NCI-H1694 treated with DMSO at 0.1 percent for 48 hours (cell line): ENCODE measurements around the gene OXER1.

ENCODE experiments used
- DNase-seq: peaks from one replicate; lab custom pipeline; 2025; lab: John Stamatoyannopoulos, UW

The OXER1 gene, protein sequence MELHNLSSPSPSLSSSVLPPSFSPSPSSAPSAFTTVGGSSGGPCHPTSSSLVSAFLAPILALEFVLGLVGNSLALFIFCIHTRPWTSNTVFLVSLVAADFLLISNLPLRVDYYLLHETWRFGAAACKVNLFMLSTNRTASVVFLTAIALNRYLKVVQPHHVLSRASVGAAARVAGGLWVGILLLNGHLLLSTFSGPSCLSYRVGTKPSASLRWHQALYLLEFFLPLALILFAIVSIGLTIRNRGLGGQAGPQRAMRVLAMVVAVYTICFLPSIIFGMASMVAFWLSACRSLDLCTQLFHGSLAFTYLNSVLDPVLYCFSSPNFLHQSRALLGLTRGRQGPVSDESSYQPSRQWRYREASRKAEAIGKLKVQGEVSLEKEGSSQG

DNA sequence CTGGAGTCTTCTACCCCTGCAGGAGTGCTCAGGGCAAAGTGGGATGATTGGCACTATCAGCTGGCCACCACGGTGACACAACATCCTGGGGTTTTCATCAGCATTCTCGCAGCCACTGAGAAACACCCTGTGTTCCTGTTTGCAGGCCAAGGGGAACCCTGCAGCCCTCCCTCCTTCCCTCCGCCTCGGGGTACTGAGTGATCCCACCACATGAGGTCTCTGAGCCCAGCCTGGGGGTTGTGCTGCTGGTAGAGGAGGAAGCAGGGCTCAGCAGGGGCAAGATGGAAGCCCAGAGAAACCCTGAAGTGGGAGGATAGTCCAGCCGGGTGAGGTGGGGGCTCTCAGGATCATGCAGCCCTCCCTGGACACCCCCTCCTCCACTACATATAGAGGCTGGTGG, at the start of gene OXER1:
Gene OXER1 (minus strand): TSS at position 40 of the 400 bp plus-strand sequence. CDS start 73 bp downstream, outside the sequence.
- no peak for DNase-seq

DNA sequence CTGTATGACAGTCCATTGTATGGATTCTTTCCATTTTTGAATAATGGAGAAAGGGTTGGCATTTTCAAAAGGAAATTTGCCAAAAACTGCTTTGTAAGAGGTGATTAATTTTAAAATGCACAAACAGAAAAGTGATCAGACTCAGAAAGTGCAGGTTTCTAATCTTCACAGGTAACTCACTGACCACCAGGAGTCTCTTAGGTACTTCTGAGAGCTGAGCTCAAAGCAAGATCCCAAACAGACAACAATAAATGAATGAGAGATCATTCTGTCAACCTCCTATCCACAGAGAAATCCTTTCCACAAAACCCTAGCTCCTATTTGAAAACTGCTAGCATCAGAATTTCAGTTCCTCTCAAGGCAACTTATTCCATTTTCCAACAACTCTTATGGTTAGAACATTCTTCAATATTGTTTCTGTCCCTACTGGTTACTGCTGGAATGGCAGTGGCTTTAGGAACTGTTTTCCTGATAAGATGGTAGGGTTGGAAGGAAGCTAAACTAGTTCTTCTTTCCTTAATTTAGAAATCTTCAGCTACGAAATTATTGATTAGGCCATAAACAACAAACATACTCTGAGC, 49.1 kb upstream of the OXER1 start:
- peak; percentile 22 for DNase-seq

DNA sequence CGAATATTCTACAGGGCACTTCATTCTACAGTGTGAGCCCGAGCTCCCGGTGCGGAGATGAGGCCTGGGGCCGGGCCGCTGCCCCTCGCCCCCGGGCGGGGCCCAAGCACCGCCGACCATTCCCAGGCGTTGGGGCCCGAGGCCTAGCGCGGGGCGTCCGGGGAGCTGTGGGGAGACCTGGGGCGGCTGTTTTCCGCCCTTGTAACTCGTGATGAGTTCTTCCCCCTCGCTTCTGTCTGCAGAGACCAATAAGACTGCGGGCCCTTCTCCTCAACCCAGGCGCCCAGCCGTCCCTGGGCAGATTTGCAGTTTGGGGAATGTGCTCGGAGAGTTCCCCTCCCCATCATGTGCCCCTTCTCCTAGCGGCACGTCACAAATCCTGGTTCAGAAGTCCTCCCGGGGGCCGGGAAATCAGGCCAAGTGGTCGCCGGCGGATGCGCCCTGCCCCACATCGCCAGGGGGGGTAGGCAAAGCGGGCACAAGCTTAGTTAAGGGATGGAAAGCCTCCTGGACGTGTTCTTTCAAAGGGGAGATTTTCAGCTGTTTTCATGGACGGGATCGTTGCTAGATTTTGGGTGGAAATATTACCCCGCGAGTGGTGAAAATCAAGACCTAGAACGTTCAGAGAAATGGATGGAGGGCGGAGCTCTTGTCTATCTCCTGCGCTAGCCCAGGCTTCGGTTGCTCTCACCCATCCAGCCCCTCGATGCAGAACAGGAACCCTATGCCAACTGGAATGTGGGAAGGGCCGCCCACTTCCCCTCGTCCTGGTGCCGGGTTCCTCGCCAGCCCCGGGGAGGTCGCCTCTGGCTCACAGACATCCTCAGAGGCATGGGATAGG, 47.3 kb upstream of the OXER1 start:
- peak; percentile 58 for DNase-seq

DNA sequence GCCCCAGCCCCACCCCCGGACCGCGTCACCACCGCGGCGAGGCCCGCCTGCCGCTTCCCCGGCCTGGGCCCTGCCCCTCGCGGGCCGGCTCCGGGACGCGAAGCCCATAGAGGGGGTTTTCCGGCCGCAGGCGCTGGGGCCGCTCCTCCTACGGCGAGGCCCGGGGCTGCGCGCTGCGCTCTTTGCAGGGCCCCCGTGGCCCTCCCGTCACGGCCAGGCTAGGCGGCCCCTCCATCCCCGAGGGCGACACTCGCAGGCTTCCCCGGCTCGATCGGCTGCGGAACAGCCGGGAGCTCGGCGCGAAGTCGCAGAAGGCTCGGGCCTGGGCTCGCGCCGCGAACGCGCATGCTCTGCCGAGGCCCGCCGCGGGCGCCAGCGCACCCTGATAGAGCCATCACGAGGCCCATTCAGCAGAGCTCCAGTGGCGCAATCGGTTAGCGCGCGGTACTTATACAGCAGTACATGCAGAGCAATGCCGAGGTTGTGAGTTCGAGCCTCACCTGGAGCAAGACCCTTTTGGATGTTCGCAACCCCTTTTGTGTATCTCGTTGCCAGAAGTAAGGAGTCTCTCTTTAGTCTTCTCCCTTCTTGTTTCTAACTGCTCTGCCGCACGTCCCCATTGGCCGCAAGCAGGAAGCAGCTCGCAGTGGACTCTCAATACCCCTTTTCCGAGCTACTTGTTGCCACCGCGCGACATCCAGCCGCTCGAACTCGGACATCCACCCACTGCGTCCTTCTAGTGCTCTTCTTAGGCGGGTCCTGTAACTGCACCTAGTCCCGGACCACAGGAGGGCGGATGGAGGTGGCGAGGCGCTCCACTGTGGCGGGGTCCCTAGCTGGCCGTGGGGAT, 46.4 kb upstream of the OXER1 start:
- peak; percentile 94 for DNase-seq

DNA sequence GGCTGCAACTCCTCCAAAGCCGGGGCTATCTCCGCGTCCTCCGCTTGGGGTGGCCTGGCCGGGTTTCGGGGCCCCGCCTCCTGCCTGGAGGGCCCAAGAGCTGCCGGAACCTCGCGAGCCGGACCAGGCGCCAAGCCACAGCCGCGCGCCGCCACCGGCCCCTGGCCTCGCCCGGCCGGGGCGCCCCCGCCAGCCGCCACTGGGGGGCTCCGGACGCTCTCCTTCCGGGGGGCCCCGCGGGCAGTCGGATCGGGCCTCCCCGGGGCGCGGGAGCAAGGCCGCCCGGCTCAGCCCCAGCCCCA, 45.8 kb upstream of the OXER1 start:
- no peak for DNase-seq

DNA sequence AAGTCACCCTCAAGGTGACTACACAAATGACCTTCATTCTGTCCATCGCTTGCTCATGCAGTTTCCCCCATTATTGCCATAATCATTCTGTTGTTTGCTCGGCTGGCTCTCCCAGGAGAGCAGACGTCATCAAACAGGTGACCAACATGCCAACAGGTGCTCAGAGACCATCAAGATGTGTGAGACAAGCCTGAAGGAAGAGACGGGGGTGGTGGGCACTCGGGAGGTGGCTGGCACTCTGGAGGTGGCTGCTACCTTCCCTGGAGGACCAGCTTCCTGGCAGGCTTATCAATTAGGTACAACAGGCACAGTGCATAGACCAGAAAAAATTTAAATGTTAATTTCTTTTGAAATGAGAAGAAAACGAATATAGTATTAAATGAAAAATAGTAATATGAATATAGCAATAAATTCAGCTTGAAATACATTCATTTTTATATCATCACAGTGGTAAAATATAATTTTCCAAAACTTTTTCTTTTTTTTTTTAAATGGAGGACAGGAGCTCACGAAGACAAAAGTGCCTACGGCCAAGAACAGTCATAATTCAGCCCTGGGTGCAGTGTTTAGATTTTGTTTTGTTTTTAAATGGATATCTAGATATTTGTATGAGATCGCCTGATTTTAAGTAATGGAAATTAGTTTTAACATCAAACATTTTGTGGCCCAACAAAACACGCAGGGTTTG, 45.3 kb upstream of the OXER1 start:
- DNase-seq: peak; percentile 53

DNA sequence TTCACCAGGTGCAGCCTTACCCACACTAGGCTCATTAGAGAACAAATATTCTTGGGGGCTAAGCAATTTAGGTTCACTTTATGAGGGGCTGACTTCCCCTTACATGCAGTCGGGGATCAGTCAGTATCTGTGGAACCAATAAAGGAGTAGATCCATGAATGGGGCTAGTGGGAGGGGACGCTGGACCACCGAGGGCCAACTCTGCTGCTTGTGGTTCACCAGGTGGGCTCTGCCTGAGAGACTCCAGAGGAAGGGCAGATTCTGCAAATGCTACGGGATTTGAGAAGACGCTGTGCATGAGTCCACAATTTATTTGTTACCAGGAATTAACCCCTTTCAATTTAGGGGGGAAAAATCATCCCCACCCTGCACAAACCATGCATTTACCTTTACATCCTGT, 44.4 kb upstream of the OXER1 start:
- no peak for DNase-seq

DNA sequence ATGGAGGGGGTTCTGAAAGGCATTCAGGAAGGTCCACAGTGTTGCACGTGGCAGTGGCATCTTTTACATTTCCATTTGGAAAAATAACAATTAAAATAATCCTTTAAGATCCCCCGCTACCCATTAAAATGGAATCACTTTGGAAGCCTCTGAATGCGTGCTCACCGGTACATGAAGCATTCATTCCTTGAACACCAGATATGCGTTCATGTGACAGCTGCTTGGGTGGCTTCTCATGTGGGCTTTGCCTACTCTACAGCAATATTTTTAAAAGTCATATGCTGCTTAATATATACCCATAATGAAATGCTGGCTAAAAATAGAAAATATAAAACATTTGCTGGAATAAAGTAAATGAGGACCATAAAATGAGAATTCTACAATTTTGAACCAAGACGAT, 42.9 kb upstream of the OXER1 start:
- no peak for DNase-seq

DNA sequence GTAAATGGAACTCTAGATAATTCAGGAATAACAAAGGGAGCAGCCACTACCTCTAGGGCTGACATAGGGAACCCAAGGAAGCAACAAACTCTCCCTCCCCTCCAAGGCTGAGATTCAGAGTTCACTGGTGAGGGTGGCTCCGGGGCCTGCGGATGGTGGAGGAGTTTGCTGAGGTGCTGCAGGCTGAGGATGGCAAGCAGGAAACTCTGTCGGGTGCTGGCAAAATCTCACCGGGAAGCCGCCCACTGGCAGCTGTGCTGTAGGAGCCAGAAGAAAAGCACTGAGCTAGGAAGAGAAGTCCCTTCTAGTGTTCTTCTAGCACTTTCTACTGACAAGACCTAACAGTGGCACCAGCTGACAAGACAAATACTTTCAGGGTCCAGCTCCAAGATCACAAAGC, 41.0 kb upstream of the OXER1 start:
- DNase-seq: no peak

DNA sequence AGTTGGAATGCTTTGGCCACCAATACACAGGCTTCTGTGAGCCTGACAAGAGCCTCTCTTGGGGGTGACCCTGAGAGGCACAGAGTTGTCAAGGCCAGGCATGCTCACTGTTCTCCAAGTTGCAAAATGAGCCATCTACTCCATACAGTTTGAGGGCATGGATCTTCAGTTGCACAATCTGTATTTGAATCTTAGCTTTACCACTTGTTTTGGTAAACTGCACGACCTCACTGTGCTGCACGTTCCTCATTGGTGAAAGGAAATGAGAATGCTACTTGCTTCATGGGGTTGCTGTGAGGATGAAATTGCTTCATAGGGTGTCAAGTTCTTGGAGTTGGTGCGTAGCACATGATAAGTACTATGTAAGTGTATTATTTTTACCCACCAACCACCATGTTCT, 40.4 kb upstream of the OXER1 start:
- no peak for DNase-seq

DNA sequence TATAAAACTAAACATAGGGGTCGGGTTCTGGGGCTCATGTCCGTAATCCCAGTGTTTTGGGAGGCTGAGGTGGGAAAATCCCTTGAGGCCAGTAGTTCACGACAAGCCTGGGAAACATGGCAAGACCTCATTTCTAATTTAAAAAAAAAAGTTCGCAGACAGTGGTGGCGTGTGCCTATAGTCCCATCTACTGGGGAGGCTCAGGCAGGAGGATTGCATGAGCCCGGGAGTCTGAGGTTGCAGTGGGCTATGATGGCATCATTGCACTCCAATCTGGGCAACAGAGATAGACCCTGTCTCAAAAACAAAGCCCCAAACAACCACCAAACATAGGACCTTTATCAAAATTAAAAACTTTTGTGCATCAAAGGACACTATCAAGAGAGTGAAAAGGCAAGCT, 38.2 kb upstream of the OXER1 start:
- DNase-seq: no peak

DNA sequence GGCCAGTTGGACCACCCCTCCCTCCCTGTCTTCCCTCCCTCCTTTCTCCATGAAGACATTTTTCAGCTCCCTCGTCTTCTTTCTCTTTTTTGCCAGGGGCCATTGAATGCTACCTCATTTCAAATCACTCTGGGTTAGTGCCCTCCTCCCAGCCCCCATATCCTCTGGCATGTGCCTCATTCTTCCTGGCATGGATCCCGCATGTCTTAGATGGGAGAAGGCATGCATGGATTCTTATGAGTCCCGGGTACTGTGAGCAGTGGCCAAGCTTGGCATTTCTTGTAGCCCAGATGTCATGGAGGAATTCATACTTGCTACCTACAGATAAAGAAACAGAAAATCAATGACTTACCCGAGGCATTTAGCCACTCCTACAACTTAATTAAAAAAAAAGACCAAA, 37.4 kb upstream of the OXER1 start:
- no peak for DNase-seq

DNA sequence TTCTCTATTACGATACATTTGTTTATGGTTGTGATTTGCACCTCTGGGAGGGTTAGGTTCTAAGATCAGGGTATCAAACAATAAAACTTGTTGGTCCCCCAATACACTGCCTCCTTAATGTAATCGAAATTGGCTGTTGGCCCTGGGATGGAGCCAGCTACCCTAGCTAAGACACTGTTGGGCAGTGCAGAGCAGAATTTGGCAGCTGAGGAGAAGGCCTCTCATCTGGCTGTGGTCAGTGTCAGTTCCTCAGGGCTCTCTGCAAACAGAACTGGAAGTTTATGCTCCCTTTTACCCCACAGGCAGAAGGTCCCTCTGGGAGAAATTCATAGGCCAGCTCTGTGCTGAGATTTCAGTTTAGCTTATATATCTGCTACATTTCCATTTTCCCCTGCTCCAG, 37.0 kb upstream of the OXER1 start:
- no peak for DNase-seq

DNA sequence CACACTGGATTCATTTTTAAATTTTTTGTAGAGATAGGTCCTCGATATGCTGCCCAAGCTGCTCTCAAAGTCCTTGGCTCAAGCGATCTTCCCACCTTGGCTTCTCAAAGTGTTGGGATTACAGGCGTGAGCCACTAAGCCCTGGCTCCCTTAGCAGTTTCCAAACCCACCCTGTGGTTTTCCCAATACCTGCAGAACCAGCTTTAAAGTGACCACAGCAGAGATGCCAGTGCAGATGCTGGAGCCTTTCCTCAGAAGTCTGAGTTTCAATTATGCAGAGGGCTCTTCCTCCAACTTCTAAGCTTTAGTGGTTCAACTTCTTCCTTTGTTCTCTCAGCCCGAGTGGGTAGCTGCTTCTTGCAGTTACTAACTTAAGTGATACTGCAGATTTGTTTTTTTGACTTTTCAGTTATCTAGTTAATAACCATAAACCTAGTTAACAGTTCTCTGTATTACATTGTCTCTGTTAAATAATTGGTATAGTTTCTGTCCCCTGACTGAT, 36.6 kb upstream of the OXER1 start:
- DNase-seq: no peak

DNA sequence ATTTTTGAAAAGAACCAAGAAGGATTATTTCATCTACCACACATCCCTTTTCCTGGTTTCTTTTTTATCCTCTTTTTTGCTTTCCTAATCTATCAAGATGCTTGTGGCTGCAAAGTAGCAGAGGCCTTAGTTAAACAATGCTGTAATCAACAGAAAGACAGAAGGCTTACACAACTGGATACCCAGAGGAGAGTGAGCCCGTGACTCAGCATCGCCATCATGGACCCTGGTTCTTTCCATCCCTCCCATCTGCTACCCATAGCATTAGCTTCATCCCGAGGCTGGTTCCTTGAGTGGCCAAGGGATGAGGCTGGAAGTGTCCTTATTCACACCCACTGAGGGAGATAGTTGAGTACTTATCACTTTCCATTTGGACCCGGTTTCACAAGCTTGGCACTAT, 35.9 kb upstream of the OXER1 start:
- DNase-seq: no peak

DNA sequence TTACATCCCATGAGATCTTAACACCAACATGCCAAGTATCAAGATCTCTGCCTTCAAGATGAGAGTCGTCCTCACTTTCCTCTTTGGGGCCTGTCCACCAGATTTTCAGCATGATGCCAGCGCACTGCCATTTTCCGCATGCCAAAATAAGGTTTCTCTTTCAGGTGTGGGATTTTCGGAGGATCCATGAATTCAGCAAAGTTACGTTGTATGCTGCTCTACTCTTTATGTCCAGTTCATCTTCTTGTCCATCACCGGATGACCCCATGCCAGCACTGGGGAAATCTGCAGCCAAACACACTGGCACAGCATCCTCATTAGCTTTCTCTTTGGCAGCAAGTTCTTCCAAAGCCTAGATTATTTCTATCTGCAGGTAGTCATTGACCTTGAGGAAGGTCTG, 33.3 kb upstream of the OXER1 start:
- no peak for DNase-seq

DNA sequence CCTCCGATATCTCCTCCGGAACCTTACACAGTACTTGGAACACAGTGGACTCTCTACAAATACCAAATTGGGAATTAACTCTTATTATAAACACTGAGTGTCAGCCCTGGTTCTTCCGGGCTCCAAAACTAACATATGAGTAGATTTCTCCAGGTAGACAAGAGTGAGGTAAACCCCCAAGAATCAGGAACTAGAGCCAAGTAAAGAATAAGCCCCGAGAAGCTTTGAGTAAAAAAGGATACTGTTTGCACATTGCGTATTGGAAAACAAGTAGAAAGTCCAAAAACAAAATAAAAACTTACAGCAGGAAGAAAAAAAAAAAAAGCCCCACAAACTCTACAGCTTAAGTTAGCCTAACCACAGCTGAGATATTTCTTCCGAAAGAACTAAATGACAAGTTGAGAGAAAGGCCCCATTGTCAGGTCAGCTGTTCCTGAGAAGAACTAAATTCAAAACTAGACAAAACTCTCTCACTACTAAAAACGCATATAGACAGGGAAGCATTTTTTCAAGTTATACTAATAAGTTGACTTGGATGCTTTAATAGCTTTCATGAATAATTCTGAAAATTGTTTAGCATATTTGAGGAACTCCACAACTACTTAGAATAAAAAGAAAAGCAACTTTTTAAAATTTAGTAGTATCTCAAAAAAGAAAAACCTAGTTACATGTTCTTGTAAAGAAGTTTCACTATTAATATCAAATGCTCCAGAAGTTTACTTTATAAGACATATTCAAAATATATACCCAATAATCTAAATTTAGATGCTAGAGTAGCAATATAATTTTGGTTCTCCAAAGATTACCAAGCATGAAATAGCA, 32.7 kb upstream of the OXER1 start:
- DNase-seq: no peak

DNA sequence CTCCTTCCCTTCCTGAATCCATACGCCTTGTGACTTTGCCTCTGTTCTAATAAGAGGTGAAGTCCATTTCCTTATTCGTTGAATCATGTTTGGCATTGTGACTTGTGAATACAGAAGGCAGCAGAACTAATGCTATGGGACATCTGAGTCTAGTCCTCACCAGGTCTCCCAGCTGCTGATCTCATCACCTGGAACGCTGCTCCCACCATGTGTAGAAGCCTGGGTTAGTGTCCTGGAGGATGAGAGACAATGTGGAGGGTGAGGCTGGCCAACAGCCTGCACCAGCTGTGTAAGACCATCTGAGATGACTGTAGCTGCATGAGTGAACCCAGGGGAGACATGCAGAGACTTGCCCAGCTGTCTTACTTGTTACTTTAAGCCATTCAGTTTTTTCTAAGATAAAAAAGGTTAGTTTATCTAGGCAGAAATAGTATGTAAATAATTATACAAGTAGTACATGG, 31.9 kb upstream of the OXER1 start:
- DNase-seq: no peak

DNA sequence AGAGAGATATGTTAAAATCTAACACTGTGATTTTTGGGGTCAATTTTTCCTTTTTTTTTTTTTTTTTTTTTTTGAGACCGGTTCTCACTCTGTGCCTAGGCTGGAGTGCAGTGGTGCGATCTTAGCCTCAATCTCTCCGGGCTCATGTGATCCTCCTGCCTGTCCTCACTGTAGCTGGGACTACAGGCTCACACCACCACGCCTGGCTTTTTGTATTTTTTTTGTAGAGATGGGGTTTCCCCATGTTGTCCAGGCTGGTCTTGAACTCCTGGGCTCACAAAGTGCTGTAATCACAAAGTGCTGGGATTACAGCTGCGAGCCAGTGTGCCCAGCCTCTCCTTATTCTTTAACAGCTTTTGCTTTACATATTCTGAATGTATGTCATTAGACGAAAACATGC, 31.3 kb upstream of the OXER1 start:
- no peak for DNase-seq

DNA sequence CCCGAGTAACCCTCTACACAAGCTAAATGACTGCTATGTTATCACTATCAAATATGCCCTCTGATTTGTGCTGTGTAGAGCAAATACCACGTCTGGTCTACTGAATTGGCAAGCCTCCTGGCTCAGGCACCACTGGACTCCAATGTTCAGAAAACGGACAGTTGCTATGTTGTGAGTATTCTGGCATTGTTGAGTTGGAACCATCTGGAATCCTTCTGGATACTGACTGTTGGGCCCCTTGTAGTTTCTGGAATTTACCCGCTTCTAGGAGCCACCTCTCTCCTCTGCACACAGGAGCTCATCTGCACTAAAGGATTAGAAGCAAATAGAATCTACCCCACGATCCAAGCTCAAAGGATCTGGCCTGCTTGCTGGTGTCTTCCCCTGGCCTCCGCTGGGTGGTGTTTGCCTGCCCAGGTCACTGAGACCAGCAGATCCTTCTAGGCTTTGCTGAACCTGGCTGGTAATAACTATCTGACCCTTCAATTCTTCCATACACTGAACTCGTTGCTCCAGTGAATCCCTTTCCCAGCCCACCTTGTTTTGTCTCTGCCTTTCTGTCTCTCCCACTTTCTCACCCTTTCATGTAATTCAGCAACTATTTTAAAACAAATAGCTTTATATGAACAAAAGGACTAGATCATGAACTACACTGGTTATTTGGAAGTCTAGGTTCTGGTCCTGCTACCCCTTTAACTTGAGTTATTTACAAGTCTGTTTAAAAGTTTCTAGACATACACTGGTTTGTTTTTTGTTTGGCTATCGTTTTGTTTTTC, 30.5 kb upstream of the OXER1 start:
- no peak for DNase-seq
